GM18868 (cell line): ENCODE data around the gene SIGLEC8.
"Not testable (repeated sequence)": the region's sequence is repeated elsewhere in the genome, so short reads cannot be mapped to it uniquely, and the experiment has no call there.

Experiments used
- ATAC-seq: cut with Tn5 transposase; IDR thresholded peaks from one replicate; pipeline ENCODE4 v1.9.1; 2021; ENCODE audit warnings: mild to moderate bottlenecking, moderate library complexity; ENCODE audit not compliant: unreplicated experiment

The SIGLEC8 gene

DNA sequence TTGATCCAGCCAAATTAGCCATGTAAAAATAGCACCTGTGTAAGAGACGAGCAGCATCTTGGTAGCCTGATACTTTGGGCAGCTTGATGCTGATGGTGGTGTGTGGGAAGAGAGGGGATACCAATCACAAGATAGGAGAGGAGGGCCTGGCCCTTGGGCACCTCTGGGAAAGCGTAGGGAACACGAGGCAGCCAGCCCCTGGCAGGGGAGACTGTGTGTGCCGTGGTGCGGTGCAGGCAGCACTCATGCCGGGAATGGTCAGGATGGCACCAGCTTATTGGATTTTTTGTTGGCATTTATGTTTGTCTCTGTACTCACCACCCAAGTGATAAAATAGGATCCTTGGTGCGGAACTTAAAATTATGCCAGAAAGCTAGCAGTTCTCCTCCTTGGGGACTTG, 10.2 kb downstream of the SIGLEC8 start:
- ATAC-seq: no peak

GRCh38 chr19:51447510-51447909, 10.7 kb downstream of the SIGLEC8 start:
- not testable (repeated sequence) for ATAC-seq

DNA sequence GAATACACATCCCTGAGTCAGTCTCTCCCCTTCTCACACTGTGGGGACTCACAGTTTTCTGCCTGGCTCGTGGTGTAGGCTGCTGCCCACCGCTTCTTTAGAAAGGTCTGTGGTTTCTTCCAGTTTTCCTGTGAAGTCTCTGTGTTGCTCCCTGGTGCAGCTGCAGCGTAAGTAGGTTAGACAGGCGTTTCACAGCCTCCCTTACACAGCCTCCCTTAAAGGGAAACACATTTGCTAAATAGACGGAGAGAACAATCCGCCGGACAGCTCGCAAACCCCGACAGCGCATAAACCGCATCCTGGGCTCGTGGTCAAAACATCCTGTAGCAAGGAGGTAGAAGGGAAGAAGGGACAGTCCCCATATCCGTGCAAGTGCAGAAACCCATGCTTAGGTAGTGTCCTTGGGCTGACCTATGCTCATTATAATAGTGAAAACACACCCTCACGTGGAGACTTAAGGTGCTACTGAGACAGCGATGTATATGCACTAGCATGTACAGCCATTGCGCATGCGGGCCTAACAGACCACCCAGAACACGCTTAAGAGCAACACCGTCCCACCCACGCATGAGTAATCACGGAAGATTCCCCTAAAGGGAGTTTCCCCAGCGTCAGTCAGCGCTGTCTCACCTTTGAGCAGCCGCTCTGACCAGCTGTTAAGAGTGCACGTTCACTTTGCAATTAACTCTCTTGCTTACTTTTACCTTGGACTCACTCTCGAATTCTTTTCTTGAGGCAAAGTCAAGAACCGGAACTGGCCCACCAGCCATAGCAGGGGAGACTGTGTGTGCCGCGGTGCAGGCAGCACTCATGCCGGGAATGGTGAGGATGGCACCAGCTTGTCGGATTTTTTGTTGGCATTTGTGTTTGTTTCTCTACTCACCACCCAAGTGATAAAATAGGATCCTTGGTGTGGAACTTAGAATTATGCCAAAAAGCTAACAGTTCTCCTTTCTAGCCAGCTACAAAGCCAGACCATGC, 16.6 kb downstream of the SIGLEC8 start:
- peak; percentile 88 for ATAC-seq

DNA sequence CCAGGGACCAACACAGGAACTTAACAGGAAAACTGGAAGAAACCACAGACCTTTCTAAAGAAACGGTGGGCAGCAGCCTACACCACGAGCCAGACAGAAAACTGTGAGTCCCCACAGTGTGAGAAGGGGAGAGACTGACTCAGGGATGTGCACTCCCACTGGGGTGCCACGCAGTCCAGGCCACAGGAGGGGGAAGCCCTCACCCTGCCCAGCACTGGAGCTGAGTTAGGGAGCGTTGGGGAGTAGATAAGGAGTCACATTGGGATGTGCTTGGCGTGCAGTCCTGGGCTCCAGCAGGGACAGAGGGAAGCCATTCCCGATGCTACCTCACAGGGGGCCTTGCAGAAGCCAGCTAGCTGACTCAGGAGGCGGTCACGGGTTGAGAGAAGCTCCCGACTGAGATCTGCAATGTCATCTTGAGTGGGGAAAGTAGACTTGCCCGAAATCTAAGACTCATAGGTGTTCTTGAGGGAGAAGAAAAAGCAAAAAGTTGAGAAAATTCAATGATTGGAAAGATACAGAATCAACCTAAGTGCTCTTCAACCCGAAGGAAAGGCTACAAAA, 17.3 kb downstream of the SIGLEC8 start:
- ATAC-seq: no peak

DNA sequence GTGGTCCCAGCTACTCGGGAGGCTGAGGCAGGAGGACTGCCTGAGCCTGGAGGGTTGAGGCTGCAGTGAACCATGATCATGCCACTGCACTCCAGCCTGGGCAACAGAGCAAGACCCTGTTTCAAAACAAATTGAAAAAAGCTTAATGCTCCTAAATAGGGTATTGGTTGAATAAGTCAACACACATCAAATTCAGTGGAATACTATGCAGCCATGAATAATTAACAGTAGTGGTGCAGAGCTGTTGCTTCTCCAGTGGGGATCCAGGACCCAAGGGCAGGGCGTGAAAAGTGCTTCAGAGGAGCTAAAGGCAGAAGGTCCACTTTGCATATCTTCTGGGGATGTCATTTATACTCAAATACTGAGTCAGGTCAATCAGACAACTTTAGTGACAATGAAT, 18.2 kb downstream of the SIGLEC8 start:
- no peak for ATAC-seq

DNA sequence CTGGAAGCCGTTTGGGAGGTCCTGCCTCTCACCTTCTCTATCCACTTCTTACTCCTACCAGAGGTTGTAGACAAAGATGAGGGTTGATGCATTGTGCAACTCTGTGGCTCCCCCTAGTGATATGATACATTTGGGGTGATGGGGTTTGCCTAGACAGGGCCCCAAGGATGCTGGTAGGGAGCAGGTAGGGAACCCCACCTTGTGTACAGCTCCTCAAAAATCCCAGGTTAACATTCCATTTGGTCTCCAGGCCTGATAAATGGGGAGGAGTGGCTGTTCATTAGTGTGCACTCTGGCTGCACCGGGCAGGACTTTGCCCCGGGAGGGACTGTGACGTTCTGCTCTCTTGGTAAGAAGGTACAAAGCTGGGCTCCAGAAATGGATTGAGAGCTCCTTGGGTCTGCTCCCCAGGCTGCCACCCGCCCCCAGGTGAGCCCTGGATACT, 19.2 kb downstream of the SIGLEC8 start:
- ATAC-seq: no peak

GRCh38 chr19:51434456-51434855, 23.8 kb downstream of the SIGLEC8 start:
- ATAC-seq: no peak

DNA sequence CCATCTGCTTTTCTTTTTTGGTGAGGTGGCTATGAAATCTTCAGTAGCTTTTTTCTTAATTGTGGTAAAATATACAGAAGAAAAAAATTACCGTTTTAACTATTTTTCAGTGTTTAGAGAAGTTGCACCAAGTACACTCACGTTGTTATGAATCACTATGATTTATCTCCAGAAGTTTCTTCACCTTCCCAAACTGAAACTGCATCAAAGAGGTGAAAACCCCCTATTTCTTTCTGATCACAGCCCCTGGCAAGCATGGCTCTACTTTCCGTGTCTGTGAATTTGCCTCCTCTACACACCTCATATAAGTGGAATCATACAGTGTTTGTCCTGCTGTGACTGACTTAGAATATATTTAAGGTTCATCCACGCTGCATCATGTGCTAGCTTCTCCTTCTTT, 25.2 kb downstream of the SIGLEC8 start:
- no peak for ATAC-seq

DNA sequence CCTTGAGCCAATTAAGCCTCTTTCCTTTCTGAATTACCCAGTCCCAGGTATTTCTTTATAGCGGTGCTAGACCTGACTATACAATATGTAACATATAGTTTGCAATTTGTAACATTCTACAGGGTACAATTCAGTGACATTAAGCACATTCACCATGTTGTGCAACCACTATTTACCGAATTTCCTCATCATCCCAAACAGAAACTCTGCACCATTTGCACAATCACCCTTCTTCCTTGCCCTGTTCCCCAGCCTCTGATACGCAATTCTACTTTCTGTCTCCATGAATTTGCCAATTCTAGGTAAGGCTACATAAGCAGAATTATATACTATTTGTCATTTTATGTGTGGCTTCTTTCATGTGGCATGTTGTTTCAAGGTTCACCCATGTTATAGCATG, 27.1 kb downstream of the SIGLEC8 start:
- ATAC-seq: no peak

GRCh38 chr19:51430221-51430620, 28.0 kb downstream of the SIGLEC8 start:
- no peak for ATAC-seq

GRCh38 chr19:51427201-51427600, 31.1 kb downstream of the SIGLEC8 start:
- no peak for ATAC-seq

GRCh38 chr19:51422053-51422448, 36.2 kb downstream of the SIGLEC8 start:
- no peak for ATAC-seq

GRCh38 chr19:51421229-51422052, 36.8 kb downstream of the SIGLEC8 start:
- ATAC-seq: no peak

GRCh38 chr19:51420511-51420910, 37.7 kb downstream of the SIGLEC8 start:
- ATAC-seq: not testable (repeated sequence)

- ATAC-seq: no peak
Measured at GRCh38 chr19:51418707-51419106, 39.5 kb downstream of the SIGLEC8 start.

GRCh38 chr19:51417810-51418157, 40.5 kb downstream of the SIGLEC8 start:
- peak; percentile 52 for ATAC-seq

GRCh38 chr19:51417107-51417809, 41.0 kb downstream of the SIGLEC8 start, which contains the start of gene SIGLEC10:
TSS of gene SIGLEC10 (minus strand) at chr19:51417642. CDS start at chr19:51417581, 61 bp downstream.
- ATAC-seq: peak; percentile 61

- not testable (repeated sequence) for ATAC-seq
Measured at GRCh38 chr19:51416422-51416821, 41.8 kb downstream of the SIGLEC8 start.

GRCh38 chr19:51415187-51415586, 43.1 kb downstream of the SIGLEC8 start:
- no peak for ATAC-seq

DNA sequence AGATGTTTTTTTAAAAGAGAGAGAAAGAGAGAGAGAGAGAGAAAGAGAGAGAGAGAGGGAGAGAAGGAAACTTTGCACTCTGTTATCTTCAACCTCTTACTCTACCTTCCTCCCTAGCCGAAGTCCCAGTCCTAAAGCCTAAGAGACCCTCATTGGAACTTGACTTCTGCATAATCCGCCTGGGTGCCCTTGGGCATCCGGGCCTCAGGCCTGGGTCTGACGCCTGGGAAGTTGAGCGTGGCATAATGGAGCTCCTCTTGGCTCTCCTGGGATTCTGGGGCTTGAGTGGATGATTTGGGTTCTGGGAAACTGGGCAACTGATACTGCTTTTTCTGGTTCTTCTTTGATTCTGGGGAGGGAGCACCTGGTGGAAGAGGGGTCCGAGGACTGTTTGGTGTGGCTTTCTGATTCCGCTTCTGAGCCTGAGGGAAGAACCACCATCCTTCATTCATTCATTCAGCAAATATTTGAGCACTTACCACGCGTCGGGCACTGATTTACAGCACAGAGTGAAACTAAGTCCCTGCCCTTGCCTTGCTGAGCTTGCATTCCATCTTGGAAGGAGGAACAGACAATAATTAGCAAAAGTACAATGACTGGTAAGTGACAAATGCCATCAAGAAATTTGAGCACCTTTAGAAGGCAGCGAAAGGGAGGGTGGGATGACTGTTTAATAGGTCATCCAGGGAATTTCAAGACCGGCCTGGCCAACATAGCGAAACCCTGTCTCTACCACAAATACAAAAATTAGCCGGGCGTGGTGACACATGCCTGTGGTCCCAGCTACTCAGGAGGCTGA, 47.1 kb downstream of the SIGLEC8 start:
- no peak for ATAC-seq
